Stimulated activated CD4-positive, alpha-beta T cell treated with anti-CD3 and anti-CD28 coated beads, Interleukin-12 subunit alpha, Interleukin-12 subunit beta, amount 100 ng/mL, for 4 hours (primary cell): ENCODE results near the gene TMEM259.

ENCODE experiments used
- DNase-seq: peaks from one replicate; pipeline ENCODE4 v3.0.0-alpha.2; 2020

TMEM259 gene

DNA sequence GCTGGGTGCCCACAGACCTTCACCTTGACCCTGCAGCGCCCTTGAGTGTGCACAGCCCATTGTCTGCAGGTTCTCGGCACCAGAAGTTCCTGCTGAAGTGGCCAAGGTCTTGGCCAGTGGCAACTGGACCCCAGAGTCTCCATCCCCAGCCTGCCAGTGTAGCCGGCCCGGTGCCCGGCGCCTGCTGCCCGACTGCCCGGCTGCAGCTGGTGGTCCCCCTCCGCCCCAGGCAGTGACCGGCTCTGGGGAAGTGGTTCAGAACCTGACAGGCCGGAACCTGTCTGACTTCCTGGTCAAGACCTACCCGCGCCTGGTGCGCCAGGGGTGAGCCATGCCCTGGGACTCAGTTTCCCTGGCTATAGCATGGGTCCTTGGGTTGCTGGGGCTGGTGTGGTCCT is 34.1 kb upstream of the TMEM259 start:
- no peak for DNase-seq

DNA sequence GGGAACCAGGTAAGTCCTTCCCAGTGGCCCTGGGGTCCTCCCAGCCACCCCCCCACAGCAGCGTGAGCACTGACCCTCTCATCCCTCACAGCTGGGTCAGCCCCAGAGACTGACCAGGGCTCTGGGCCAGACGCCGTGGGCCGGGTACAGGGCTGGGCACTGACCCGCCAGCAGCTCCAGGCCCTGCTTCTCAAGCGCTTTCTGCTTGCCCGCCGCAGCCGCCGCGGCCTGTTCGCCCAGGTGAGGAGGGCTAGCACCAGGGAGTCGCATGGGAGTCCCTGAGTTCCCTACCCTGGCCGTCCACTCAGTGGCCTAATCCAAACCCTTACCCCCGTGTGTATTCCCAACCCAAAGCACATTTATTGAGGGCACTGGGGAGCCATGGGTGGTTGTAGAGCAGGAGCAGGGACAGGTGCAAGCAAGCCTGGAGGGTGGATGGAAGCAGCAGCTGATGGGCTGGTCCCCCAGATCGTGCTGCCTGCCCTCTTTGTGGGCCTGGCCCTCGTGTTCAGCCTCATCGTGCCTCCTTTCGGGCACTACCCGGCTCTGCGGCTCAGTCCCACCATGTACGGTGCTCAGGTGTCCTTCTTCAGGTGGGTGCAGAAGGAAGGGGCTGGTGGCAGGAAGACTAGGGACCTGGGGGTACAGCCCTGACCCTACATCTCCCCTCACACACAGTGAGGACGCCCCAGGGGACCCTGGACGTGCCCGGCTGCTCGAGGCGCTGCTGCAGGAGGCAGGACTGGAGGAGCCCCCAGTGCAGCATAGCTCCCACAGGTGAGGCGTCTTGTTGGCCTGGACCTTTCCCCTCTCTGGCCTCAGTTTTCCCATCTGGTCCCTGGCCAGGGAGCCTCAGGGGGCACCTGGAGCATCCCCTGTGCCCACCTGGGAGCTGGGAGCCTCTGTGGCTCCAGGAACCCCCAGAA is 33.4 kb upstream of the TMEM259 start:
- DNase-seq: no peak

DNA sequence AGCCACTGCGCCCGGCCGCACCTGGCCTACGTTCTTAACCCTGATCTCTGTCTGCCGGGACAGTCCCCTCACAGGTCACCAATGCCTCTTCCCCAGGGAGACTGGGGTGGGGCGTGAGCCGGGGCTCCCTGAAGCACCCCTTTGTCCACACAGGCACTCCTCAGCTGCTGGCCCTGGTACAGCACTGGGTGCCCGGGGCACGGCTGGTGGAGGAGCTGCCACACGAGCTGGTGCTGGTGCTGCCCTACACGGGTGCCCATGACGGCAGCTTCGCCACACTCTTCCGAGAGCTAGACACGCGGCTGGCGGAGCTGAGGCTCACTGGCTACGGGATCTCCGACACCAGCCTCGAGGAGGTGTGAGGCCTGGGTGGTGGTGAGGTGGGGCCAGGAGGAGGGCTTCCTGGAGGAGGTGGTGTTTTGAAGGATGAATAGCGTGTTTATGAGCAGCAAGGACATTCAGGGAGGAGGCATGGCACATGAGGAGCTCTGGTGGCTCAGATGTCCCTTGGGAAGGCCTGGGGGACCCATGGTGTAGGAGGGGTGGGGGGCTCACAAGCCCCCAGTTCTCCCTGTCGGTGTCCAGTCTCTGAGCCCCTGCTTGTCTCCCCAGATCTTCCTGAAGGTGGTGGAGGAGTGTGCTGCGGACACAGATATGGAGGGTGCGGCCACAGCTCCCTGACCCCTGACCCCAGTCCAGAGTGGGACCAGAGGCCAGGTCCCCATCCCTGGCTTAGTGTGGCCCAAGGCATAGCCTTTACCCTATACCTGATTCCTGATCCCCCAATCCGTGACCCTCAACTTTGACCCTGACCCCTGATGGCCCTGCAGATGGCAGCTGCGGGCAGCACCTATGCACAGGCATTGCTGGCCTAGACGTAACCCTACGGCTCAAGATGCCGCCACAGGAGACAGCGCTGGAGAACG is 32.5 kb upstream of the TMEM259 start:
- DNase-seq: no peak

DNA sequence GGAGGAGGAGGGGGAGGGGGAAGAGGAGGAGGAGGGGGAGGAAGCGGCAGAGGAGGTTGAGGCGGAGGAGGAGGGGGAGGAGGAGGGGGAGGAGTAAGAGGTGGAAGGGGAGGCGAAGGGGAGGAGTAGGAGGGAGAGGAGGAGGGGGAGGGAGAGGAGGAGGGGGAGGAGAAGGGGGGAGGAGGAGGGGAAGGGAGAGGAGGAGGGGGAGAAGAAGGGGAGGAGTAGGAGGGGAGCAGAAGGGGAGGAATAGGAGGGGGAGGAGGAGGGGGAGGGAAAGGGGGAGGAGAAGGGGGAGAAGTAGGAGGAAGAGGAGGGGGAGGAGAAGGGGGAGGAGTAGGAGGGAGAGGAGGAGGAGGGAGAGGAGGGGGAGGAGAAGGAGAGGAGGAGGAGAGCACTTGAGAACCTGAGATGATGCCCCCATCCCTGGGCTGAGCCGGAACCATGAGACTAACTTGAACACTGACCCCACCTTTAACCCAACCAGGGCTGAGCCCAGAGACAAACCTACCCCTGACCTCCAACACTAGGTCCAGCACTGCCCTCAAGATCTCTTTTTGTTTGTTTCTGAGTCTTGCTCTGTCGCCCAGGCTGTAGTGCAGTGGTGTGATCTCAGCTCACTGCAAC is 31.5 kb upstream of the TMEM259 start:
- no peak for DNase-seq

DNA sequence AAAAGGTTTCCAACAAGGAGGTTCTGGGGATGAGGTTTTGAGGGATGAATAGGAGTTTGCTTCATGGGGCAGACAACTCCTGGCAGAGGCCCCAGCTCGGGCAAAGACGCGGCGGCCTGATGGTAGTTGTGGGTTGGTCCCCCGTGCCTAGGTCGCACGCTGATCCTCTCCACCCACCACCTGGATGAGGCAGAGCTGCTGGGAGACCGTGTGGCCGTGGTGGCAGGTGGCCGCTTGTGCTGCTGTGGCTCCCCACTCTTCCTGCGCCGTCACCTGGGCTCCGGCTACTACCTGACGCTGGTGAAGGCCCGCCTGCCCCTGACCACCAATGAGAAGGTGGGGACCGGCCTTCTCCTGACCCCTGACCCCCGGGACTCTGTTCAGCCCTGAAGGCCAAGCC is 30.9 kb upstream of the TMEM259 start:
- DNase-seq: no peak

DNA sequence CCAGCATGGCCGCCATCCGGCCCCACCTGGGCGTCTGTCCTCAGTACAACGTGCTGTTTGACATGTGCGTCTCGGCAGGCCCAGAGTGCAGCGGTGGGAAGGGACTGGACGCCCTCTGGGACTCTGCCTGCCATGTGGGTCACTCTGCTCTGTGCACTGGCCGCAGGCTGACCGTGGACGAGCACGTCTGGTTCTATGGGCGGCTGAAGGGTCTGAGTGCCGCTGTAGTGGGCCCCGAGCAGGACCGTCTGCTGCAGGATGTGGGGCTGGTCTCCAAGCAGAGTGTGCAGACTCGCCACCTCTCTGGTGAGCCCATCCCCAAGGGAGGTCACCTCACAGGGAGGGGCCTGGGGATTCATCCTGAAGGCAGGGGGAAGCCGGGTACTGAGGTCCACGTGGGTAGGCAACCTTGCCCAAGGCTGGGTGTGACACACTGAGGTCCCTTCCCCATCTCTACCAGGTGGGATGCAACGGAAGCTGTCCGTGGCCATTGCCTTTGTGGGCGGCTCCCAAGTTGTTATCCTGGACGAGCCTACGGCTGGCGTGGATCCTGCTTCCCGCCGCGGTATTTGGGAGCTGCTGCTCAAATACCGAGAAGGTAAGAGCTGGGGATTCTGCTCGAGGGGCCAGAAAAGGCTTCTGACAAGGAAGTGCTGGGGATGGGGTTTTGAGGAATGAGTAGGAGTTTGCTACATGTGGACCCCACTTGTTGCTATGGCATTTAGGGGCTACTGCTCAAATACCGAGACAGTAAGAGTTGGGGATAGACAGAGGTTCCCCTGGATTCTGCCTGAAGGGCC is 30.3 kb upstream of the TMEM259 start:
- DNase-seq: no peak

DNA sequence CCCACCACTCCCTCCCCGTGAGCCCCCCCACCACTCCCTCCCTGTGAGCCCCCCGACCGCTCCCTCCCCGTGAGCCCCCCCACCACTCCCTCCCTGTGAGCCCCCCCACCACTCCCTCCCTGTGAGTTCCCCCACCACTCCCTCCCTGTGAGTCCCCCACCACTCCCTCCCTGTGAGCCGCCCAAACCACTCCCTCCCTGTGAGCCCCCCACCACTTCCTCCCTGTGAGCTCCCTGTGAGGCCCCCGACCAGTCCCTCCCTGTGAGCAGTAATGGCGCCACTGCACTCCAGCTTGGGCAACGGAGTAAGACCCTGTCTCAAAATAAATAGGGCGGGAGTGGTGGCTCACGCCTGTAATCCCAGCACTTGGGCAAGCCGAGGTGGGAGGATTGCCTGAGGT is 28.9 kb upstream of the TMEM259 start:
- no peak for DNase-seq

DNA sequence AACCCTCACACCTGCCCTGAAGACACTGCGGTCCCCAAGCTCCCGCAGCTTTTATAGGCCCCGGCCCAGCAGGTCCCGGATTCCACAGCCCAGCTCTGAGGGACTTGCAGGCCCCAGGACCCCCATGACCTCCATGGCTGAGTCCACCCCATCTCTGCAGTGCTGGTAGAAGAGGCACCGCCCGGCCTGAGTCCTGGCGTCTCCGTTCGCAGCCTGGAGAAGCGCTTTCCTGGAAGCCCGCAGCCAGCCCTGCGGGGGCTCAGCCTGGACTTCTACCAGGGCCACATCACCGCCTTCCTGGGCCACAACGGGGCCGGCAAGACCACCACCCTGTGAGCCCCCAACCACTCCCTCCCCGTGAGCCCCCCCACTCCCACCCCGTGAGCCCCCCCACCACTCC is 28.2 kb upstream of the TMEM259 start:
- DNase-seq: no peak

DNA sequence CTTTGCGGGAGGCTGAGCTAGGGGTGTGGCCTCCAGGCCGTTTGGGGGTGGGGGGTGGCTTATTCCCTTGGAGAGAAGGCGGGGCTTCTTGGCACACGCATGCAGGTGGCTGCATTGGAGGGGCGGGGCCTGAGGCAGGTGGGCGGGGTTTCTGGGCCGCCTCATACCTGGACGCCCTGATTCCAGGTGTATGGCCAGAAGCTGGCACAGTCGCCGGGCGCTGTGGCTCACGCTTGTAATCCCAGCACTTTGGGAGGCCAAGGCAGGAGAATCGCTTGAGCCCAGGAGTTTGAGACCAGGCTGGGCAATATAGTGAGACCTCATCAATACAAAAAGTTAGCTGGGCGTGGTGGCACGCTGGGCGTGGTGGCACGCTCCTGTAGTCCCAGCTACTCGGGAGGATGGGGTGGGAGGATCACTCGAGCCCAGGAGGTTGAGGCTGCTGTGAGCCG is 26.8 kb upstream of the TMEM259 start:
- DNase-seq: no peak

DNA sequence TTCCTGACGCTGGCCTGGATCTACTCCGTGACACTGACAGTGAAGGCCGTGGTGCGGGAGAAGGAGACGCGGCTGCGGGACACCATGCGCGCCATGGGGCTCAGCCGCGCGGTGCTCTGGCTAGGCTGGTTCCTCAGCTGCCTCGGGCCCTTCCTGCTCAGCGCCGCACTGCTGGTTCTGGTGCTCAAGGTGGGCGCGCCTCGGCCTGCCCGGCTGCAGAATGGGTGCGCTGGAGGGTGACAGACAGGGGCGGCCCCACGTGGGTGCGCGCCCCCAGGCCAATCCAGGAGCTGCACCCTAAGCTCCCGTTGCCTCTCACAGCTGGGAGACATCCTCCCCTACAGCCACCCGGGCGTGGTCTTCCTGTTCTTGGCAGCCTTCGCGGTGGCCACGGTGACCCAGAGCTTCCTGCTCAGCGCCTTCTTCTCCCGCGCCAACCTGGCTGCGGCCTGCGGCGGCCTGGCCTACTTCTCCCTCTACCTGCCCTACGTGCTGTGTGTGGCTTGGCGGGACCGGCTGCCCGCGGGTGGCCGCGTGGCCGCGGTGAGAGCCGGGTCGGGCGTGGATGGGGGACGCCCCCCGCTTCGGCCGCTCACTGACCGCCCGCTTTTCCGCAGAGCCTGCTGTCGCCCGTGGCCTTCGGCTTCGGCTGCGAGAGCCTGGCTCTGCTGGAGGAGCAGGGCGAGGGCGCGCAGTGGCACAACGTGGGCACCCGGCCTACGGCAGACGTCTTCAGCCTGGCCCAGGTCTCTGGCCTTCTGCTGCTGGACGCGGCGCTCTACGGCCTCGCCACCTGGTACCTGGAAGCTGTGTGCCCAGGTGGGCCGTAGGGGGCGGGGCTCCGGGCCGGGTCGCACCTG is 26.1 kb upstream of the TMEM259 start:
- no peak for DNase-seq

DNA sequence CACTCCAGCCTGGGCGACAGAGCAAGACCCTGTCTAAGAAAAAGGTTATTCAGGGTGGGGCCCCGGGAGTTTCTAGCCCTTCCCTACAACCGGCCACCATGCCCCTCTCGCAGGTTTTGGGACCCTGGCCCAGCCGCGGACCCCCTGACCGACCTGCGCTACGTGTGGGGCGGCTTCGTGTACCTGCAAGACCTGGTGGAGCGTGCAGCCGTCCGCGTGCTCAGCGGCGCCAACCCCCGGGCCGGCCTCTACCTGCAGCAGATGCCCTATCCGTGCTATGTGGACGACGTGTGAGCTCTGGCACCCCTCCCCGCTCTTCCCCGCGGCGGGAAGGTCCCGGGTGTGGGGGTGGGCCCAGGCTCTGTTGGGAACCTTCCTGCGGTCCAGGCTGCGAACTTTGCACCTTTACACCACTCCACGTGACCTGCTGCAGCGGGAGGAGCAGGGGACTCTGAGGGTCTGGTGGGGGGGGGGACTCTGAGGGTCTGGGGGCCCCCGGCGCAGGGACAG is 25.2 kb upstream of the TMEM259 start:
- no peak for DNase-seq

DNA sequence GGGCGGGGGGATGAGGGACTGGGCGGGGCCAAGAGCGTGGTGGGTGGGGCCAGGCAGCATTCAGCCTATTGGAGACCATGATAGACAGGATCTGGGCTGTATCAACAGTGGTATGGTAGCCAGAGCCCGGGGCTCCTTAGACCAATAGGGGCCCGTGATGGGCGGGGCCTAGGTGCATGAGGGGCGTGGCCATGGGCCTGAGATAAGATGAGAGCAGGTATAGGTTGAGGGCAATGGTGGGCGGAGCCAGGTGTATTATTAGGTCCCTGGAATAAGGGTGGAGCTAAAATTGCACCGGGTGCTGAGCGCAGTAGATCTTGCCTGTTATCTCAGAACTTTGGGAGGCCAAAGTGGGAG is 24.3 kb upstream of the TMEM259 start:
- no peak for DNase-seq

DNA sequence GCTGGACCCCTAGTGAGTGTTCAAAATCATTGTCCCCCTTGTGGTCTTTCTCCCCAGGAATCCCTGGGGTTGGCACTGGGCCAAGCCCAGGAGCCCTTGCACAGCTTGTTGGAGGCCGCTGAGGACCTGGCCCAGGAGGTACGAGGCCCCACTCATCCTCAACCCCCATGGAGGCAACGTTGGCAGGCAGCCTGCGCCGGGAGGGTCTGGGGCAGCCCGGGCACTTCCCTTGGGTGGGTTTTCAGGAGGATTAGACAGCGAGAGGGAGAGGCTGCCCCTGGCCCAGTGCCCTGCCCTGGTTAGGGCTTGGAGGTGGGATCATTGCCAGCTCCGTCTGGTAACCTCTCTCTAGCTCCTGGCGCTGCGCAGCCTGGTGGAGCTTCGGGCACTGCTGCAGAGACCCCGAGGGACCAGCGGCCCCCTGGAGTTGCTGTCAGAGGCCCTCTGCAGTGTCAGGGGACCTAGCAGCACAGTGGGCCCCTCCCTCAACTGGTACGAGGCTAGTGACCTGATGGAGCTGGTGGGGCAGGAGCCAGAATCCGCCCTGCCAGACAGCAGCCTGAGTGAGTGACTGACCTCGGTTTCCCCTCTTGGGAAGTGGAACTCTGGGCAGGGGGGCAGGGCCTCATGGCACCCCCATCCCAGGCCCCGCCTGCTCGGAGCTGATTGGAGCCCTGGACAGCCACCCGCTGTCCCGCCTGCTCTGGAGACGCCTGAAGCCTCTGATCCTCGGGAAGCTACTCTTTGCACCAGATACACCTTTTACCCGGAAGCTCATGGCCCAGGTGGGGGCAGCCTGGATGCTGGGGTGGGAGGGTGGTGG is 22.0 kb upstream of the TMEM259 start:
- no peak for DNase-seq

DNA sequence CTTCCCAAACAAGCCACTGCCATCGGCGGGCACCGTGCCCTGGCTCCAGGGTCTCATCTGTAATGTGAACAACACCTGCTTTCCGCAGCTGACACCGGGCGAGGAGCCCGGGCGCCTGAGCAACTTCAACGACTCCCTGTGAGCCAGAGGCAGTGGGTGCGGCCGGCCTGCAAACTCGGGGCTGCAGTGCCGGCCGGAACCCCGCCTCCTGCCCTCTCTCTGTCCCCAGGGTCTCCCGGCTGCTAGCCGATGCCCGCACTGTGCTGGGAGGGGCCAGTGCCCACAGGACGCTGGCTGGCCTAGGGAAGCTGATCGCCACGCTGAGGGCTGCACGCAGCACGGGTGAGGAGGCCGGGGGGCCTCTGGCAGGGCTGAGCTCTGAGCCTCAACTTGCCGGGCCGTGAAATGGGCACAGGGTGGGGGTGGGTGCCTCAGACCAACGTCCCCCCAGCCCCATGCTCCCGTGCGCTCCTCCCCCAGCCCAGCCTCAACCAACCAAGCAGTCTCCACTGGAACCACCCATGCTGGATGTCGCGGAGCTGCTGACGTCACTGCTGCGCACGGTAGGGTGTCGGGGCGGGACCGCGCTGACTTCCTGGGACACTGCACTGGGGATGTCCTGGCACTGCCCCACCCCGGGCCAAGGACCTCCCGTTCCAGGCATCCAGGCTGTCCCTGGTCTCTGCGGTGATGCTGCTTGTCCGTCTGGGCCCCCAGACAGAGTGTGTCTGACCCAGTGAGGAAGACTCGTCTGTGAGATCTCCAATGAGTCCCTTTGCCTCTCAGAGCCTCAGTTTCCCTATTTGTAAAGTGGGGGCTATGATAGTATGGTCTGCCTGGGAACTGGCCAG is 21.1 kb upstream of the TMEM259 start:
- DNase-seq: no peak

DNA sequence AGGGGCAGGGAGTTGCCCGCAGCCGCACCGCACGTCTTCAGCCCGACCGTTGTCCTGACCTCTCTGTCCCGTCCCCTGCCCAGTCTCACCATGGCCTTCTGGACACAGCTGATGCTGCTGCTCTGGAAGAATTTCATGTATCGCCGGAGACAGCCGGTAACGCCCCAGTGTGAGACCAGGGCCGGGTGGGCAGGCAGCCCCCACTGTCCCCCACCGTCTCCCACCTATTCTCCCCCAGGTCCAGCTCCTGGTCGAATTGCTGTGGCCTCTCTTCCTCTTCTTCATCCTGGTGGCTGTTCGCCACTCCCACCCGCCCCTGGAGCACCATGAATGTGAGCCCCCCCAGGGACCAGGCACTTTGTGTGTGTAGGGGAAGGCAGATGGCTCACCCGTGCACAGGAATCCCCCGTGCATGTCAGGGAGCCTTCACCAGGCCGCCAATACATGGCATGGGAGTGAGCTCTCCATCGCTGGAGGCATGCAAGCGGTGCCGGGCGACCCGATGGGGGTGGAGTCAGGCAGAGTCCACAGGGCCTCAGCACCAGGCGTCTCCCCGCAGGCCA is 20.4 kb upstream of the TMEM259 start:
- DNase-seq: no peak

DNA sequence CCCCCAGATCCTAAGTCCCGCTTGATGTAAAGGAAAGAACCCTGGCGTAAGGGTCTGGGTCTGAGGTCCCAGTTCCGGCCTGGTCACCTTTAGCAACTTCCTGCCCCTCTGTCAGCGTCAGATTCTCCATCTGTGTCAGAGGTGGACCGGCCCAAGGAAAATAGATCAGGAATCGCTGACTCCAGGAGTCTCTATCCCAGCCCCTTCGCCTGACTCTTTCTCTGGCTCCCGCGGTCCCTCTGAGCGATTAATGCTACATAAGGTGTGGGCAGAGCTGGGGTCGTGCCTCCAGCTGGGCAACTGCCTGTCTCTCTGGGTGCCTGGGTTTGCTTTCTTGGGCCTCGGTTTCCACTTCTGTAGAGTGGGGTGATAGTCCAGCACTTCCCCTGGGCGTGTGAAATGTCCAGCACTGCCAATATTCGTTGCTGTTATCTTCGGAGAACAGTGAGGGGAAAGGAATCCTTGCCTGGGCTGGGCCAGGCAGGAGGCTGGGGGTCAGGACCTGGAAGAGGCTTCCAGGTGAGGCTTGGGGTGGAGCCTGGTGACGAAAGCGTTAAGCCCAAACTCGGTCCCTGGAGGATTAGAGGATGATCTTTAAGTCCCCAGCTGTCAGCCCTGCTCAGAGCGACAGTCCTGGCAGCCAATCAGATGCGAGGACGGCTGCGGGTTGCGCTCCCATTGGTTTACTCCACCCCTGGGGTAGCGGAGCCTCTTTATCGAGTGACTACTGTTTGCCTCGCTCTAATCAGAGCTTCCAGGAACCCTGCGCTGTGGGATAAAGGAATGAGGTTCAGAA is 19.8 kb upstream of the TMEM259 start:
- DNase-seq: peak; percentile 85

DNA sequence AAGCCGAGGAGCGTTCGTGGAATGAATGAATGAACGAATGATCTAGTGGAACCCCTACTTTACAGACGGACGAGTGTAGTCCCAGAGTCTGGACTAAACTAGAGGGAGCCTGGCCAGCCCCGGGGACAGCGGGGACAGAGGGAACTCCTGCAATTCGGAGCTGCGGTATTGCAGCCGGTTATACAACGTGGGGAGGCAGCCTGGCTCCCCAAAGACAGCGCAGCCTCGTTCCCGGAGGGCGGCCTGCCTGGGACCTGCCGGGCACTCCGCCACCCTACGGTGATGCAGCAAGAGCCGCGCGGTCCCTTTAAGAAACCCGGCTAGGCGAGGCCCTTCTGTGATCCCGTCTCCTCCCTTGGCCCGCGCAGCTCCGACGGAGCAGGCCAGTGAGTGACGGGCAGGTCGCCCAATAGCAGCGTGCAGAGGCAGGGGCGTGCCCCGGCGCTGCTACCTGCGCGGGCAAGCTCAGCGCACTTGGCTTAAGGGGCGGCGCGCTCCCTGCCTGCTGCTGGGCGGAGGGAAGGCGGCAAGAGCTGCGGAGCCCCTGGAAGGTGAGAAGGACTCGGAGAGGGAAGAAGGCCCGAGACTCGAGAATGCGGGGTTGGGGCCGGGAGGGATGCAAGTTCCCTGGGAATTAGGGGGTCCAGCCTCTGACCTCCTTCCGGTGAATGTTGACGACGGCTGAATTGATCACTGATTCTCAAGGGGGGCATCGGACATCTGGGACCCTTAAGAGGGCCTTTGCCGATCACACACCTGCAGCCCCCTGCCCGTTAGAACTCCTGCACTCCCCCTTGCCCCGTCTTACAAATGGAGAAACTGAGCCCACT is 18.9 kb upstream of the TMEM259 start, which contains the start of gene ABCA7:
TSS of gene ABCA7 (plus strand) at position 462 of the 830 bp plus-strand sequence. CDS start 1,255 bp downstream, outside the sequence.
- peak; percentile 100 for DNase-seq
